A549 (cell line): Measurements from ENCODE around the gene ENTHD1. TPM values are rescaled to one million over a fixed set of nuclear protein-coding genes. Genes with fewer than 3 reads are reported as not detected.

Source experiments
- ATAC-seq, 2 experiments: fragments of 200-7000 bp in 1 of 2; fragments of >200 bp in 1 of 2; cut with Nextera tagmentation in 1 of 2; cut with Tn5 transposase in 1 of 2; 3 replicates each; pipeline versions ENCODE4 v1.8.0 to v1.9.1; 2018 to 2020; ENCODE audit warnings: mild to moderate bottlenecking in 1 of 2, moderate library complexity in 1 of 2
- CTCF ChIA-PET: fragments of 300-600 bp; sonication (Branson Sonifier 250); formaldehyde crosslinking; extraction: SDS; loops from one replicate; lab custom pipeline; 2021; ENCODE audit warnings: antibody characterized with exemption, inconsistent platforms; lab: Yijun Ruan, JAX
- POLR2A ChIA-PET: fragments of 350-600 bp; formaldehyde crosslinking; extraction: SDS; loops from one replicate; lab custom pipeline; 2021; ENCODE audit warnings: antibody characterized with exemption, inconsistent platforms; lab: Yijun Ruan, JAX
- DNase-seq, 2 experiments: peaks; one replicate each; pipeline versions ENCODE4 v3.0.0 to v3.0.0-alpha.2; 2011 to 2016; ENCODE audit warnings: low read depth in 1 of 2, low spot score in 1 of 2
- FAIRE-seq: peaks from 2 replicates; lab custom pipeline; 2011; peaks lifted over from hg19 to GRCh38; lab: Jason Lieb, UNC
- H3K27ac ChIP-seq, 2 experiments: fragments of >200 bp; sonication (Bioruptor Twin); formaldehyde crosslinking; 3 replicates each; pipeline ENCODE4 v1.5.1; 2016 to 2017
- H3K4me1 ChIP-seq: fragments of >200 bp; sonication (Bioruptor Twin); formaldehyde crosslinking; 3 replicates; pipeline ENCODE4 v1.6.1; 2016
- H3K4me2 ChIP-seq: fragments of >200 bp; sonication (Bioruptor Twin); formaldehyde crosslinking; 3 replicates; pipeline ENCODE4 v1.6.1; 2016
- H3K4me3 ChIP-seq: fragments of >200 bp; sonication (Bioruptor Twin); formaldehyde crosslinking; 3 replicates; pipeline ENCODE4 v1.5.1; 2016
- H3K9me3 ChIP-seq: fragments of >200 bp; sonication (Bioruptor Twin); formaldehyde crosslinking; 3 replicates; pipeline ENCODE4 v1.6.1; 2016
- CEBPB ChIP-seq, 2 experiments: fragments of >200 bp in 1 of 2; sonication (Bioruptor Twin) in 1 of 2; formaldehyde crosslinking in 1 of 2; IDR thresholded peaks; 2 replicates each; pipeline ENCODE4 v1.6.1; 2012 to 2016
- CHD2 ChIP-seq: fragments of 150-350 bp; IDR thresholded peaks from 2 replicates; pipeline ENCODE4 v1.6.1; 2014; ENCODE audit warnings: low read length; ENCODE audit not compliant: partially characterized antibody
- CHD4 ChIP-seq: fragments of 200-600 bp; sonication (generic); IDR thresholded peaks from 2 replicates; pipeline ENCODE4 v1.6.1; 2016; ENCODE audit warnings: antibody characterized with exemption, mild to moderate bottlenecking, borderline replicate concordance
- EHMT2 ChIP-seq: fragments of 200-600 bp; sonication (generic); IDR thresholded peaks from 2 replicates; pipeline ENCODE4 v1.6.1; 2016; ENCODE audit warnings: antibody characterized with exemption, low read depth, mild to moderate bottlenecking, moderate library complexity
- ESRRA ChIP-seq: fragments of 150-350 bp; IDR thresholded peaks from 2 replicates; pipeline ENCODE4 v1.6.1; 2014; ENCODE audit warnings: mild to moderate bottlenecking, low read length, borderline replicate concordance
- FOSL2 ChIP-seq, 2 experiments: fragments of 450-650 bp in 1 of 2; fragments of >200 bp in 1 of 2; sonication (Bioruptor Twin) in 1 of 2; formaldehyde crosslinking; IDR thresholded peaks; 2 replicates each; pipeline versions ENCODE4 v1.5.0 to v1.6.1; 2016 to 2020; ENCODE audit warnings: mild to moderate bottlenecking in 1 of 2, moderate library complexity in 1 of 2
- FOXS1 ChIP-seq: fragments of 250-450 bp; sonication (Bioruptor Pico); IDR thresholded peaks from 2 replicates; pipeline ENCODE4 v1.5.0; 2020; ENCODE audit warnings: mild to moderate bottlenecking, moderate library complexity
- HDAC2 ChIP-seq: fragments of 200-600 bp; sonication (generic); IDR thresholded peaks from 2 replicates; pipeline ENCODE4 v1.6.1; 2016
- HEYL ChIP-seq: fragments of 250-450 bp; sonication (Bioruptor Pico); IDR thresholded peaks from 2 replicates; pipeline ENCODE4 v1.8.0; 2021; ENCODE audit warnings: mild to moderate bottlenecking, moderate library complexity
- MAFK ChIP-seq: fragments of 450-650 bp; IDR thresholded peaks from 2 replicates; pipeline ENCODE4 v1.6.1; 2014; ENCODE audit not compliant: partially characterized antibody
- MYC ChIP-seq: IDR thresholded peaks from 2 replicates; pipeline ENCODE4 v1.6.1; 2012; ENCODE audit warnings: mild to moderate bottlenecking, inconsistent platforms, low read length, improper control_type of control experiment, borderline replicate concordance
- NPAS2 ChIP-seq: fragments of 250-450 bp; sonication (Bioruptor Pico); IDR thresholded peaks from 2 replicates; pipeline ENCODE4 v1.8.0; 2022; ENCODE audit warnings: mild to moderate bottlenecking, moderate library complexity, borderline replicate concordance
- POLR2AphosphoS2 ChIP-seq: conservative IDR thresholded peaks from 2 replicates; pipeline ENCODE4 v1.6.1; 2012; ENCODE audit warnings: low read length, improper control_type of control experiment, inconsistent platforms
- RAD21 ChIP-seq, 2 experiments: fragments of >200 bp in 1 of 2; sonication (Bioruptor Twin) in 1 of 2; formaldehyde crosslinking in 1 of 2; IDR thresholded peaks in 1 of 2; conservative IDR thresholded peaks in 1 of 2; 2 replicates in 1 of 2; 3 replicates in 1 of 2; pipeline ENCODE4 v1.6.1; 2012 to 2018; ENCODE audit warnings: inconsistent platforms in 1 of 2
- RARB ChIP-seq: fragments of 250-450 bp; sonication (Bioruptor Pico); IDR thresholded peaks from 2 replicates; pipeline ENCODE4 v1.8.0; 2021; ENCODE audit warnings: mild to moderate bottlenecking, moderate library complexity
- RNF2 ChIP-seq: fragments of 200-600 bp; sonication (generic); IDR thresholded peaks from 2 replicates; pipeline ENCODE4 v1.6.1; 2016; ENCODE audit warnings: low read depth, mild to moderate bottlenecking, antibody characterized with exemption, moderate library complexity, borderline replicate concordance
- SMC3 ChIP-seq: fragments of >200 bp; sonication (Bioruptor Twin); formaldehyde crosslinking; IDR thresholded peaks from 3 replicates; pipeline ENCODE4 v1.6.1; 2018; ENCODE audit warnings: inconsistent platforms
- ZC3H11A ChIP-seq: fragments of 450-650 bp; IDR thresholded peaks from 2 replicates; pipeline ENCODE4 v1.6.1; 2014; ENCODE audit warnings: antibody characterized with exemption, mild to moderate bottlenecking
- ZFP36 ChIP-seq: fragments of 450-650 bp; IDR thresholded peaks from 2 replicates; pipeline ENCODE4 v1.6.1; 2014; ENCODE audit warnings: borderline replicate concordance; ENCODE audit not compliant: partially characterized antibody
- ZNF302 ChIP-seq: fragments of 250-450 bp; sonication (Bioruptor Pico); IDR thresholded peaks from 2 replicates; pipeline ENCODE4 v1.9.0; 2021; ENCODE audit warnings: inconsistent platforms, mild to moderate bottlenecking, moderate library complexity
- ZSCAN20 ChIP-seq: fragments of 250-450 bp; sonication (Bioruptor Pico); IDR thresholded peaks from 2 replicates; pipeline ENCODE4 v1.8.0; 2022; ENCODE audit warnings: mild to moderate bottlenecking, moderate library complexity
- WGBS: methylation state at CpG from one replicate; pipeline ENCODE4 v1.1.6; 2017; ENCODE audit errors: missing lambda C conversion rate; 5-methylcytosine and 5-hydroxymethylcytosine counted together
- polyA plus RNA-seq, 4 experiments: library from polyadenylated mRNA; depleted of rRNA in 3 of 4; stranded (reverse); fragments of >200 nt; fragmentation: RNase III in 1 of 4; extraction: RNeasy Plus Mini Kit Qiagen cat#74134 plus additional on column Dnase treatment in 1 of 4; gene quantifications; 2 replicates in 3 of 4; 3 replicates in 1 of 4; pipeline ENCODE4 v1.2.3, GENCODE V29; 2011 to 2017
- TF ChIP-seq, protein P1 (sequence below): fragments of 200-600 bp; sonication (generic); IDR thresholded peaks from 2 replicates; pipeline ENCODE4 v1.6.1; 2016; ENCODE audit warnings: antibody characterized with exemption, mild to moderate bottlenecking, moderate library complexity
- TF ChIP-seq, protein P2 (sequence below): IDR thresholded peaks from 2 replicates; pipeline ENCODE4 v1.6.1; 2012; ENCODE audit warnings: low read depth, borderline replicate concordance
- TF ChIP-seq, protein P3 (sequence below): fragments of 450-650 bp; IDR thresholded peaks from 2 replicates; pipeline ENCODE4 v1.6.1; 2014; ENCODE audit warnings: antibody characterized with exemption
- TF ChIP-seq, protein P4 (sequence below): fragments of 250-450 bp; sonication (Bioruptor Pico); IDR thresholded peaks from 2 replicates; pipeline ENCODE4 v1.5.0; 2021; ENCODE audit warnings: mild to moderate bottlenecking, moderate library complexity, borderline replicate concordance

The ENTHD1 gene
- polyA plus RNA-seq, 2 of the 4 experiments (the other 2 are of a cell fraction), result not detected

DNA sequence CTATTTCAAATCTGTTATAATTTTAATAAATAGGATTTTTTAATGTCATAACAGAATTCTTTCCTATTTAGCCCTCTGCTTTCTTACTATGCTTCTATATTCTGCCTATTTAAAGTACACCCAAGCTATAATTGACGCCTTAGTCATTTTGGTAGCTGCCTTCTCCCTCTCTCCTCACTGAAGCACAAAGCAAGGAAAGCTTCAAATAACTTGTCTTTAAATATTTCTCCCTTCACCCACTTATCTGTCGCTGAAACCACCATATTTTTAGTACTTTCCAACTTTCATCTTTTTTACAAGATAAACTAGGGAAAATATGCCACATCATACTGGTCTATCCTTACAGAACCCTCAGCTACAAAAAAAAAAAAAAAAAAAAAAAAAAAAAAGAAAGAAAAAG, 127.9 kb downstream of the ENTHD1 start (continued):
- TF ChIP-seq, protein P1, sequence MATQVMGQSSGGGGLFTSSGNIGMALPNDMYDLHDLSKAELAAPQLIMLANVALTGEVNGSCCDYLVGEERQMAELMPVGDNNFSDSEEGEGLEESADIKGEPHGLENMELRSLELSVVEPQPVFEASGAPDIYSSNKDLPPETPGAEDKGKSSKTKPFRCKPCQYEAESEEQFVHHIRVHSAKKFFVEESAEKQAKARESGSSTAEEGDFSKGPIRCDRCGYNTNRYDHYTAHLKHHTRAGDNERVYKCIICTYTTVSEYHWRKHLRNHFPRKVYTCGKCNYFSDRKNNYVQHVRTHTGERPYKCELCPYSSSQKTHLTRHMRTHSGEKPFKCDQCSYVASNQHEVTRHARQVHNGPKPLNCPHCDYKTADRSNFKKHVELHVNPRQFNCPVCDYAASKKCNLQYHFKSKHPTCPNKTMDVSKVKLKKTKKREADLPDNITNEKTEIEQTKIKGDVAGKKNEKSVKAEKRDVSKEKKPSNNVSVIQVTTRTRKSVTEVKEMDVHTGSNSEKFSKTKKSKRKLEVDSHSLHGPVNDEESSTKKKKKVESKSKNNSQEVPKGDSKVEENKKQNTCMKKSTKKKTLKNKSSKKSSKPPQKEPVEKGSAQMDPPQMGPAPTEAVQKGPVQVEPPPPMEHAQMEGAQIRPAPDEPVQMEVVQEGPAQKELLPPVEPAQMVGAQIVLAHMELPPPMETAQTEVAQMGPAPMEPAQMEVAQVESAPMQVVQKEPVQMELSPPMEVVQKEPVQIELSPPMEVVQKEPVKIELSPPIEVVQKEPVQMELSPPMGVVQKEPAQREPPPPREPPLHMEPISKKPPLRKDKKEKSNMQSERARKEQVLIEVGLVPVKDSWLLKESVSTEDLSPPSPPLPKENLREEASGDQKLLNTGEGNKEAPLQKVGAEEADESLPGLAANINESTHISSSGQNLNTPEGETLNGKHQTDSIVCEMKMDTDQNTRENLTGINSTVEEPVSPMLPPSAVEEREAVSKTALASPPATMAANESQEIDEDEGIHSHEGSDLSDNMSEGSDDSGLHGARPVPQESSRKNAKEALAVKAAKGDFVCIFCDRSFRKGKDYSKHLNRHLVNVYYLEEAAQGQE, result no peak
- TF ChIP-seq, protein P2, sequence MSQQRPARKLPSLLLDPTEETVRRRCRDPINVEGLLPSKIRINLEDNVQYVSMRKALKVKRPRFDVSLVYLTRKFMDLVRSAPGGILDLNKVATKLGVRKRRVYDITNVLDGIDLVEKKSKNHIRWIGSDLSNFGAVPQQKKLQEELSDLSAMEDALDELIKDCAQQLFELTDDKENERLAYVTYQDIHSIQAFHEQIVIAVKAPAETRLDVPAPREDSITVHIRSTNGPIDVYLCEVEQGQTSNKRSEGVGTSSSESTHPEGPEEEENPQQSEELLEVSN, result no peak
- TF ChIP-seq ZC3H11A (no peak), SMC3 (no peak), ESRRA (no peak), RARB (no peak), RNF2 (no peak), HEYL (no peak), HDAC2 (no peak), ZSCAN20 (CRISPR knock-in tag) (no peak)

DNA sequence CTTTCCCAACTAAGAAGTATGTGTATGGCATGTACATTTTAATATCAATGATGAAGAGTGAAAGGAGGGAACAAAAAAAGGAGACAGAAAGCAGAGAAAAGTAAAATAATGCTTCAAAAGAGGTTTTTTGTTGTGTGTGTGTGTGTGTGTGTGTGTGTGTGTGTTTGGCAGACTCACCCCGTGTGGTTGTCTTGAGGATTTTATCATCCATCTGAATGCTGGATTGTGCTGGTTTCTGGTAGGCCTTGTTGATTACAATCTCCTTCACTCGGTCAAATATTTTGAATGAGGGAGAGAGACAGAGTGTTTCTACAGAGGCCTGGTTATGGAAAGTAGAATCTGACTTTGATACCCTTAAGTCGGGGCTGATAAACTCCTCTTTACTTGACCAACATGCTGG, 128.5 kb downstream of the ENTHD1 start:
- Histone ChIP-seq H3K27ac (no peak overlapping the region), H3K4me3 (no peak overlapping the region), H3K4me2 (no peak overlapping the region), H3K9me3 (no peaks in the 10 kb centered on the region), H3K4me1 (no peaks in the 10 kb centered on the region)
- DNase-seq (no peak), FAIRE-seq (no peak)
- POLR2A ChIA-PET, result no interaction called here
- 29% methylated on average over 3 of the region's 3 CpGs for WGBS
- TF ChIP-seq RAD21 (conservative IDR thresholded peaks at IDR 0.05 in 1 of 2, IDR thresholded peaks at IDR 0.05 in 1 of 2) (no peak), MYC (no peak), CHD4 (no peak), POLR2AphosphoS2 (no peak), FOSL2 (IDR thresholded peaks at IDR 0.05) (no peak), FOSL2 (CRISPR knock-in tag; IDR thresholded peaks at IDR 0.05) (no peak)
- TF ChIP-seq, protein P3, sequence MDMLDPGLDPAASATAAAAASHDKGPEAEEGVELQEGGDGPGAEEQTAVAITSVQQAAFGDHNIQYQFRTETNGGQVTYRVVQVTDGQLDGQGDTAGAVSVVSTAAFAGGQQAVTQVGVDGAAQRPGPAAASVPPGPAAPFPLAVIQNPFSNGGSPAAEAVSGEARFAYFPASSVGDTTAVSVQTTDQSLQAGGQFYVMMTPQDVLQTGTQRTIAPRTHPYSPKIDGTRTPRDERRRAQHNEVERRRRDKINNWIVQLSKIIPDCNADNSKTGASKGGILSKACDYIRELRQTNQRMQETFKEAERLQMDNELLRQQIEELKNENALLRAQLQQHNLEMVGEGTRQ, result no peak
- TF ChIP-seq, all 56 proteins: peak for 0
- CTCF ChIA-PET, result interaction anchor here (1.0 to 1.8 kb wide), 2 partner anchors 128 to 260 kb away, joined by 3 to 7 read pairs; no protein-coding TSS in a partner anchor
- no peak for ATAC-seq

DNA sequence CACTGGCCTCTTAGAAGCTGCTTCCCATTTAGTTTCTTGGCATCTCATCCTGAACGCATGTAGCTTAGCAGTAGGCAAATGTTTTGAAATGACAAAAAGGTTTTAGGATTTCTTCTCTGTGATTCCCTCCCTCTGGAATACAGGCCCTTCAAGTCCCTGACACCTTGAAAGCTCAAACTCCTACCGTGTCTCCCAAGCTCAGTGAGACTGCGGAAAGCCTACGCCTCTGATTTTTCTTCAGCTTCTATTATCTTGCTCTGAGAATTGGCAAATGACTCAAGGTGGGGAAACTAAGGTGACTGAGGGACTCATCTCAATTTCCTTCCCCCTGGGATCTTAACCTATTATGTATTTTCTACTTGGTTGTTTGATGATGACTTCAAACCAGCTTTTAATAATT, 130.3 kb downstream of the ENTHD1 start:
- ChIA-PET CTCF (no interaction called here), POLR2A (no interaction called here)
- DNase-seq (no peak), ATAC-seq (no peak), FAIRE-seq (no peak)
- Histone ChIP-seq H3K4me1 (no peaks in the 10 kb centered on the region), H3K4me2 (no peak overlapping the region), H3K4me3 (no peak overlapping the region), H3K27ac (no peak overlapping the region), H3K9me3 (no peaks in the 10 kb centered on the region)
- 69% methylated on average over 4 of the region's 4 CpGs for WGBS
- no peak for TF ChIP-seq MYC
- no peak for TF ChIP-seq MAFK
- TF ChIP-seq, protein P4, sequence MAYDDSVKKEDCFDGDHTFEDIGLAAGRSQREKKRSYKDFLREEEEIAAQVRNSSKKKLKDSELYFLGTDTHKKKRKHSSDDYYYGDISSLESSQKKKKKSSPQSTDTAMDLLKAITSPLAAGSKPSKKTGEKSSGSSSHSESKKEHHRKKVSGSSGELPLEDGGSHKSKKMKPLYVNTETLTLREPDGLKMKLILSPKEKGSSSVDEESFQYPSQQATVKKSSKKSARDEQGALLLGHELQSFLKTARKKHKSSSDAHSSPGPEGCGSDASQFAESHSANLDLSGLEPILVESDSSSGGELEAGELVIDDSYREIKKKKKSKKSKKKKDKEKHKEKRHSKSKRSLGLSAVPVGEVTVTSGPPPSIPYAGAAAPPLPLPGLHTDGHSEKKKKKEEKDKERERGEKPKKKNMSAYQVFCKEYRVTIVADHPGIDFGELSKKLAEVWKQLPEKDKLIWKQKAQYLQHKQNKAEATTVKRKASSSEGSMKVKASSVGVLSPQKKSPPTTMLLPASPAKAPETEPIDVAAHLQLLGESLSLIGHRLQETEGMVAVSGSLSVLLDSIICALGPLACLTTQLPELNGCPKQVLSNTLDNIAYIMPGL (CRISPR knock-in tag), result no peak
- TF ChIP-seq ZFP36, result no peak
- no peak for TF ChIP-seq FOXS1
- no peak for TF ChIP-seq CHD2
- TF ChIP-seq ZNF302, result no peak
- no peak for TF ChIP-seq NPAS2 (CRISPR knock-in tag)
- no peak for TF ChIP-seq CEBPB (IDR thresholded peaks at IDR 0.05)
- TF ChIP-seq POLR2AphosphoS2, result no peak
- no peak for TF ChIP-seq EHMT2
